Psoas muscle (tissue), 8 donors: ENCODE results near the gene PHF2. TPM values are rescaled to one million over a fixed set of nuclear protein-coding genes. Genes with fewer than 3 reads are reported as not detected.
A peak's percentile ranks its signal among the peaks of the same experiment; 100 is the strongest.

ENCODE experiments used
- ATAC-seq, 4 donors: fragments of 200-7000 bp; cut with Tn5 transposase; one replicate each; pipeline ENCODE4 v1.9.1; 2020; ENCODE audit warnings: moderate library complexity in 3 of 4, mild to moderate bottlenecking in 2 of 4
- DNase-seq, 2 donors: peaks; one replicate each; pipeline ENCODE4 v3.0.0-alpha.2; 2020
- H3K27ac ChIP-seq: fragments of 200-600 bp; one replicate; pipeline ENCODE4 v1.8.0; 2022
- H3K27me3 ChIP-seq, 3 donors: fragments of 200-600 bp in 1 of 3; one replicate each; pipeline versions ENCODE4 v1.6.1 to v1.8.0; 2013 to 2022; ENCODE audit warnings: low read length in 2 of 3, mild to moderate bottlenecking in 2 of 3, moderate library complexity in 1 of 3; ENCODE audit not compliant: insufficient read depth in 3 of 3
- H3K36me3 ChIP-seq, 2 donors: fragments of 200-600 bp in 1 of 2; one replicate each; pipeline versions ENCODE4 v1.6.1 to v1.8.0; 2013 to 2022; ENCODE audit warnings: low read depth in 1 of 2, mild to moderate bottlenecking in 1 of 2, moderate library complexity in 1 of 2; ENCODE audit not compliant: insufficient read depth in 1 of 2
- H3K4me1 ChIP-seq: fragments of 200-600 bp; one replicate; pipeline ENCODE4 v1.8.0; 2022
- H3K4me3 ChIP-seq: fragments of 200-600 bp; one replicate; pipeline ENCODE4 v1.8.0; 2022; ENCODE audit warnings: mild to moderate bottlenecking
- H3K9me3 ChIP-seq: fragments of 200-600 bp; one replicate; pipeline ENCODE4 v1.8.0; 2022
- WGBS, 3 donors: extraction: QIAGEN DNeasy Blood & Tissue Kit; methylation state at CpG; one replicate each; pipeline versions ENCODE4 v1.1.6 to v1.1.7; 2013; 5-methylcytosine and 5-hydroxymethylcytosine counted together
- intact Hi-C, 2 donors: fragments of 100-400 bp; cut with DNase I; formaldehyde crosslinking; loops; one replicate each; pipeline versions ENCODE4 v1.11.0 to v1.14.2; 2022
- polyA plus RNA-seq, 3 donors: library from polyadenylated mRNA; stranded (reverse); fragments of 200-250 nt; gene quantifications; one replicate each; pipeline ENCODE4 v1.2.3, GENCODE V29; 2013
- total RNA-seq, 4 donors: library from RNA; stranded (reverse); fragmentation: NEBNext Ultra II Directional in 2 of 4; extraction: Animal tissue kit (Norgen Biotek cat#: 25700) in 2 of 4; gene quantifications; one replicate each; pipeline versions ENCODE4 v1.2.1 to v1.2.4, GENCODE V29; 2021 to 2023
- TF ChIP-seq, protein P1 (sequence below): fragments of 200-600 bp; IDR thresholded peaks from one replicate; pipeline ENCODE4 v1.8.0; 2022; ENCODE audit warnings: antibody characterized with exemption
- donor health status: healthy with polysubstance abuse.
- donor health status: DM: no; HTN: no; CAD: no; lungs with moderate emphysema.
- donor health status: Bipolar disorder and iron deficiency.
- donor health status: healthy.
- donor health status: DM: yes; HTN: yes; CAD: no.
- donor health status: DM: no; HTN: no; CAD: no.
- donor health status: DM: no; HTN: no; CAD: no.
- donor health status: DM: yes; HTN: yes; CAD: no.

Gene PHF2
- total and polyA plus RNA-seq, 7 donors = 9.3 to 26.6 (median 19.1) TPM

DNA sequence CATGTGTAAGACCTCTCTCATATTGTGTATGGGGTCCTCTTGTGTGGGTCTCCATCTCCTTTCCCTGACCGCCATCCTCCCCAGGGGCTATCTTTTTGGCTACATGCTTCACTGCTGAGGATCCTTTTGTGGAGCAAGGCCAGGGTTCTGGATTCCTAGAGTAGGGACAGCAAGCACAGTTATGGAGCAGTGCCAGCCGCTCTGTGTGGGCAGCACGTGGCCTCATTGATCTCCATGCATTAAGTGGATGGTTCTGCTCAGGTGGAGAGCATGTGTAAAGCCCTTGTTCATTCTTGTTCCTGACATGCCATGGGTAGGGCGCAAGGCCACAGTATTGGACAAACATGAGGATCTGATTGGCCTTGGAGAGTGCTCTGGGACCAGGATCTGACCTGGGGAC lies 8.9 kb downstream of the PHF2 start:
- no peak for ATAC-seq
- intact Hi-C loops = no loop called here
- no peak for DNase-seq
- no peak overlapping the region for H3K27ac ChIP-seq
- no peaks in the 10 kb centered on the region for H3K27me3 ChIP-seq
- H3K4me3 ChIP-seq = no peak overlapping the region
- TF ChIP-seq, protein P1, sequence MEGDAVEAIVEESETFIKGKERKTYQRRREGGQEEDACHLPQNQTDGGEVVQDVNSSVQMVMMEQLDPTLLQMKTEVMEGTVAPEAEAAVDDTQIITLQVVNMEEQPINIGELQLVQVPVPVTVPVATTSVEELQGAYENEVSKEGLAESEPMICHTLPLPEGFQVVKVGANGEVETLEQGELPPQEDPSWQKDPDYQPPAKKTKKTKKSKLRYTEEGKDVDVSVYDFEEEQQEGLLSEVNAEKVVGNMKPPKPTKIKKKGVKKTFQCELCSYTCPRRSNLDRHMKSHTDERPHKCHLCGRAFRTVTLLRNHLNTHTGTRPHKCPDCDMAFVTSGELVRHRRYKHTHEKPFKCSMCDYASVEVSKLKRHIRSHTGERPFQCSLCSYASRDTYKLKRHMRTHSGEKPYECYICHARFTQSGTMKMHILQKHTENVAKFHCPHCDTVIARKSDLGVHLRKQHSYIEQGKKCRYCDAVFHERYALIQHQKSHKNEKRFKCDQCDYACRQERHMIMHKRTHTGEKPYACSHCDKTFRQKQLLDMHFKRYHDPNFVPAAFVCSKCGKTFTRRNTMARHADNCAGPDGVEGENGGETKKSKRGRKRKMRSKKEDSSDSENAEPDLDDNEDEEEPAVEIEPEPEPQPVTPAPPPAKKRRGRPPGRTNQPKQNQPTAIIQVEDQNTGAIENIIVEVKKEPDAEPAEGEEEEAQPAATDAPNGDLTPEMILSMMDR = no peak
- H3K9me3 ChIP-seq = no peaks in the 10 kb centered on the region
- no peaks in the 10 kb centered on the region for H3K36me3 ChIP-seq
- WGBS, 3 donors = 85 to 96% (median 90%) methylated on average over 4 of the region's 4 CpGs
- H3K4me1 ChIP-seq = peaks cover 61% of the 10 kb centered on the region

DNA sequence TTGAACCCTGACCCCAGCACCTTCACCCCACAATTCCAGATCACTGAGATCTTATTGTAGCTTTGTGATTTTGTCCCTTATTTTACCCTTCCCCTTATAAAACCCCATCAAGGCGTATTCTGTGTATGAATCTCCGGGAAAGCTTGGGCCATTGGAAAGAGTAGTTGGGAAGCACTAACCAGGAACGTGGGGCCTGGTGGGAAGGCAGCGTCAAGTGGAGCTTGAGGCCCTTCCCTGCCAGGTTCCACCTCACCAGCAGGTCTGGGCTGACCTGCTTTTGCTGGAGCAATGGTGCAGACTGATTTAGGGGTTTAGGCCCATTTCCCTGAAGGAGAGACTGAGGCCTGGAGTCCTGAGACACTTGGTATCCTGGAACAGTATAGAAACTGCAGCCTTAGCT lies 9.3 kb downstream of the PHF2 start:
- DNase-seq (no peak), ATAC-seq (no peak)
- Histone ChIP-seq H3K36me3 (no peaks in the 10 kb centered on the region), H3K9me3 (no peaks in the 10 kb centered on the region), H3K27me3 (no peaks in the 10 kb centered on the region), H3K4me1 (peaks cover 60% of the 10 kb centered on the region), H3K4me3 (no peak overlapping the region), H3K27ac (no peak overlapping the region)
- TF ChIP-seq, protein P1 = no peak
- intact Hi-C loops = no loop called here
- WGBS, 3 donors = 95 to 98% (median 97%) methylated on average over 4 of the region's 4 CpGs

DNA sequence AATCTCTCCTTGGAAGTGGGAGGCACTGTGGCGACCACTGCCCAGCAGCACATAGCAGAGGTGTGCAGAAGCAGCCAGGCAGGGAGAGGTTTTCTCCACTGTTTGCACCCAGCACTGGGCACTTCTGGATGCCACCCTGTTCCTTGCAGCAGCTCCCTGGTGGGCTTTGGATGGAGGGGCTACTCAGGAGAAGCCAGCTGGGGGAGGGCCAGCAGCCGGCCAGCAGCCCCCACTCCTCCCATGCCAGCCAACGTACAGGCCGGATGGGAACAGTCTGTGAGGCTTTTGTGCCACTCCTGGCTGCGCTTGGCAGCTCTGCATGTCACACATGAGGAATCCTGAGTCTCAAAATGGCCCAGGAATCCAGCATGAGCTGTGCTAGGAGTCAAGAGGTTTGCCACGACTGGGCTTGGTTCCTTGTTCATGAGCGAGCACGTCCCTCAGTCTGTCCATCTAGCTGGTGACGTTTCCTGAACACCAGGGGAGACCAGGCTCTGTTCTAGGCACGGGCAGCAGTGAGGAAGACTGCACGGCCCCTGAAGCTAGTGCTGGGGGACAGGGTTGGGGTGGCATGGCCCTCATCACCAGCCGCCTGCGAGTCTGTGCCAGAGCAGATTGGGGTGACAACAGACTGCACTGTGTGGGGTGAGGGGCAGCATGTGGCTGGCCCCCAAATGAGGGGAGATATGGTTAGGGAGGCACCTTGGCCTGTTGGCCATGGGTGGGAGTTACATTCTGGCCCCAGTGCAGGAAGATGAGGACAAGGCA lies 10.1 kb downstream of the PHF2 start:
- no peaks in the 10 kb centered on the region for H3K27me3 ChIP-seq
- no peaks in the 10 kb centered on the region for H3K9me3 ChIP-seq
- H3K4me3 ChIP-seq = no peak overlapping the region
- no peaks in the 10 kb centered on the region for H3K36me3 ChIP-seq
- 44 to 72% (median 48%) methylated on average over 13 of the region's 13 CpGs for WGBS, 3 donors
- peak in 3 of 4 donors; percentile 53 to 79 (median 77) for ATAC-seq
- TF ChIP-seq, protein P1 = no peak
- H3K27ac ChIP-seq = no peak overlapping the region
- peak in 1 of 2 donors; percentile 70 for DNase-seq
- intact Hi-C loops = no loop called here
- peaks cover 52% of the 10 kb centered on the region for H3K4me1 ChIP-seq

DNA sequence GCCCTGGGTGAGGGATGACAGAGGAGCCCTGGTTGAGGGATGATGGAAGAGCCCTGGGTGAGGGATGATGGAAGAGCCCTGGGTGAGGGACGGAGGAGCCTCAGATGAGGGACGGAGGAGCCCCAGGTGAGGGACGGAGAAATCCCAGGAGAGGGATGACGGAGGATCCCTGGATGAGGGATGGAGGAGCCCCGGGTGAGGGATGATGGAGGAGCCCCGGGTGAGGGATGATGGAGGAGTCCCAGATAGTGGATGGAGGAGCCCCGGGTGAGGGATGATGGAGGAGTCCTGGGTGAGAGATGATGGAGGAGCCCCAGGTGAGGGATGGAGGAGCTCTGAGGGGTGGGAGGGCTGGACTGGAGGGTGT lies 10.9 kb downstream of the PHF2 start:
- Histone ChIP-seq H3K36me3 (no peaks in the 10 kb centered on the region), H3K27me3 (no peaks in the 10 kb centered on the region), H3K4me3 (no peak overlapping the region), H3K4me1 (peaks cover 46% of the 10 kb centered on the region), H3K27ac (no peak overlapping the region), H3K9me3 (no peaks in the 10 kb centered on the region)
- intact Hi-C loops = no loop called here
- ATAC-seq (peak in 1 of 4 donors; percentile 6), DNase-seq (peak in 1 of 2 donors; percentile 41)
- TF ChIP-seq, protein P1 = no peak
- 93 to 95% (median 95%) methylated on average over 7 of the region's 7 CpGs for WGBS, 3 donors
